ENCODE results near the gene SLC35G2.

Gene SLC35G2

GRCh38 chr3:136818769-136819391 lies at the start of gene SLC35G2:
Gene SLC35G2 (plus strand): TSS chr3:136819126. CDS start chr3:136854461, 35,335 bp downstream.
- Histone ChIP-seq H3F3A (ENCODE audit: insufficient read depth) (no peaks in the 10 kb centered on the region), H3K9me3 (ENCODE audit: insufficient read depth, low read length) (no peaks in the 10 kb centered on the region), H3K36me3 (ENCODE audit: low read length) (no peaks in the 10 kb centered on the region), H3K27me3 (ENCODE audit: low read length) (no peaks in the 10 kb centered on the region), H2AFZ (ENCODE audit: low read depth, low read length, severe bottlenecking) (peak within 1 kb of the TSS; percentile 39), H3K4me2 (ENCODE audit: low read depth, low read length, poor library complexity, severe bottlenecking) (peak within 1 kb of the TSS; percentile 39), H3K9me2 (replicated peaks; ENCODE audit: insufficient read depth, low read length) (no peaks in the 10 kb centered on the region), H3K27ac (ENCODE audit: low read depth, low read length) (no peak within 1 kb of the TSS), H3K9ac (ENCODE audit: low read length) (no peak within 1 kb of the TSS), H3K4me3 (ENCODE audit: insufficient read depth, low read length, poor library complexity, severe bottlenecking) (peak within 1 kb of the TSS; percentile 34), H3K79me2 (ENCODE audit: insufficient read depth, low read length) (no peaks in the 10 kb centered on the region), H4K20me1 (ENCODE audit: low read depth, low read length) (no peaks in the 10 kb centered on the region)
- TF ChIP-seq, protein P1, sequence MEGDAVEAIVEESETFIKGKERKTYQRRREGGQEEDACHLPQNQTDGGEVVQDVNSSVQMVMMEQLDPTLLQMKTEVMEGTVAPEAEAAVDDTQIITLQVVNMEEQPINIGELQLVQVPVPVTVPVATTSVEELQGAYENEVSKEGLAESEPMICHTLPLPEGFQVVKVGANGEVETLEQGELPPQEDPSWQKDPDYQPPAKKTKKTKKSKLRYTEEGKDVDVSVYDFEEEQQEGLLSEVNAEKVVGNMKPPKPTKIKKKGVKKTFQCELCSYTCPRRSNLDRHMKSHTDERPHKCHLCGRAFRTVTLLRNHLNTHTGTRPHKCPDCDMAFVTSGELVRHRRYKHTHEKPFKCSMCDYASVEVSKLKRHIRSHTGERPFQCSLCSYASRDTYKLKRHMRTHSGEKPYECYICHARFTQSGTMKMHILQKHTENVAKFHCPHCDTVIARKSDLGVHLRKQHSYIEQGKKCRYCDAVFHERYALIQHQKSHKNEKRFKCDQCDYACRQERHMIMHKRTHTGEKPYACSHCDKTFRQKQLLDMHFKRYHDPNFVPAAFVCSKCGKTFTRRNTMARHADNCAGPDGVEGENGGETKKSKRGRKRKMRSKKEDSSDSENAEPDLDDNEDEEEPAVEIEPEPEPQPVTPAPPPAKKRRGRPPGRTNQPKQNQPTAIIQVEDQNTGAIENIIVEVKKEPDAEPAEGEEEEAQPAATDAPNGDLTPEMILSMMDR (IDR thresholded peaks at IDR 0.05; ENCODE audit: insufficient read depth, low read length, poor library complexity, severe bottlenecking) = no peak
- no peak for TF ChIP-seq EZH2phosphoT487 (conservative IDR thresholded peaks at IDR 0.05; ENCODE audit: low read length)

GRCh38 chr3:136772709-136773108 lies 46.2 kb upstream of the SLC35G2 start:
- Histone ChIP-seq H4K20me1 (ENCODE audit: low read depth, low read length) (no peaks in the 10 kb centered on the region), H3K36me3 (ENCODE audit: low read length) (no peaks in the 10 kb centered on the region), H3K4me3 (ENCODE audit: insufficient read depth, low read length, poor library complexity, severe bottlenecking) (no peak overlapping the region), H3K9ac (ENCODE audit: low read length) (no peak overlapping the region), H3K9me3 (ENCODE audit: insufficient read depth, low read length) (no peaks in the 10 kb centered on the region), H3K79me2 (ENCODE audit: insufficient read depth, low read length) (no peaks in the 10 kb centered on the region), H3K9me2 (replicated peaks; ENCODE audit: insufficient read depth, low read length) (no peaks in the 10 kb centered on the region), H3F3A (ENCODE audit: insufficient read depth) (no peaks in the 10 kb centered on the region), H2AFZ (ENCODE audit: low read depth, low read length, severe bottlenecking) (no peak overlapping the region), H3K27ac (ENCODE audit: low read depth, low read length) (no peak overlapping the region), H3K4me2 (ENCODE audit: low read depth, low read length, poor library complexity, severe bottlenecking) (no peak overlapping the region), H3K27me3 (ENCODE audit: low read length) (no peaks in the 10 kb centered on the region)
- no peak for TF ChIP-seq EZH2phosphoT487 (conservative IDR thresholded peaks at IDR 0.05; ENCODE audit: low read length)
- TF ChIP-seq, protein P1 (IDR thresholded peaks at IDR 0.05; ENCODE audit: insufficient read depth, low read length, poor library complexity, severe bottlenecking) = no peak

DNA sequence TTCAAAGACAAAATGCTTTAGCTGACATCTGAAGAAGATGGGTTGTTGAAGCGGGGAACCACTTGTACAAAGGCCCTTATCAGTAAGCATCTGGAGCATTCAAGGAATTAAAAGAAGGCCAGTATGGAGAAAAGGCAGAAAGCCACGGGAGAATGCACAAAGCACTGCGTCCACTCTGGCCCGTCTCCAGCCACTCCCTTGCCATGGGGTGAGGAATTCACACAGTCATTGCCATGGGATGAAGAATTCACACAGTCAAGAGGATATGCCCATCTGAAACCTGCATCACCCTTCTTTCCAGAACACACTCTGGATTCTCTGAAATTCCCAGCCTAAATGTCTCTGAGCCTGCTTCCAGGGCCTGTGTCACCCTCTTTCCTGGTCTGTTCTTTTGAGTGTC lies 40.1 kb upstream of the SLC35G2 start:
- Histone ChIP-seq H3K9me2 (replicated peaks; ENCODE audit: insufficient read depth, low read length) (no peaks in the 10 kb centered on the region), H3K79me2 (ENCODE audit: insufficient read depth, low read length) (no peaks in the 10 kb centered on the region), H2AFZ (ENCODE audit: low read depth, low read length, severe bottlenecking) (no peak overlapping the region), H3K36me3 (ENCODE audit: low read length) (no peaks in the 10 kb centered on the region), H3K4me3 (ENCODE audit: insufficient read depth, low read length, poor library complexity, severe bottlenecking) (no peak overlapping the region), H3K27ac (ENCODE audit: low read depth, low read length) (no peak overlapping the region), H3F3A (ENCODE audit: insufficient read depth) (no peaks in the 10 kb centered on the region), H3K27me3 (ENCODE audit: low read length) (no peaks in the 10 kb centered on the region), H3K9ac (ENCODE audit: low read length) (no peak overlapping the region), H3K4me2 (ENCODE audit: low read depth, low read length, poor library complexity, severe bottlenecking) (no peak overlapping the region), H3K9me3 (ENCODE audit: insufficient read depth, low read length) (no peaks in the 10 kb centered on the region), H4K20me1 (ENCODE audit: low read depth, low read length) (no peaks in the 10 kb centered on the region)
- no peak for TF ChIP-seq EZH2phosphoT487 (conservative IDR thresholded peaks at IDR 0.05; ENCODE audit: low read length)
- TF ChIP-seq, protein P1 (IDR thresholded peaks at IDR 0.05; ENCODE audit: insufficient read depth, low read length, poor library complexity, severe bottlenecking) = no peak

Measured in SU-DHL-6 (cell line).